Astrocyte (in vitro differentiated cells and primary cell): ENCODE measurements around the gene NFATC1. TPM values are rescaled to one million over a fixed set of nuclear protein-coding genes. Genes with fewer than 3 reads are reported as not detected.

Experiments used
- DNase-seq: peaks from one replicate; pipeline ENCODE4 v3.0.0-alpha.2; 2010; ENCODE audit warnings: low read depth
- FAIRE-seq: peaks from 2 replicates; lab custom pipeline; 2011; peaks lifted over from hg19 to GRCh38; lab: Jason Lieb, UNC
- H2AFZ ChIP-seq: 2 replicates; pipeline ENCODE4 v1.6.0; 2012; ENCODE audit warnings: low read depth, low read length, inconsistent platforms
- H3K27ac ChIP-seq: 2 replicates; pipeline ENCODE4 v1.5.1; 2011; ENCODE audit warnings: low read depth, low read length, inconsistent platforms
- H3K27me3 ChIP-seq: 2 replicates; pipeline ENCODE4 v1.6.0; 2011; ENCODE audit warnings: low read length, inconsistent platforms; ENCODE audit not compliant: insufficient read depth
- H3K36me3 ChIP-seq: 2 replicates; pipeline ENCODE4 v1.5.1; 2011; ENCODE audit warnings: low read length, inconsistent platforms; ENCODE audit not compliant: insufficient read depth
- H3K4me1 ChIP-seq: 2 replicates; pipeline ENCODE4 v1.5.1; 2011; ENCODE audit warnings: low read length, inconsistent platforms; ENCODE audit not compliant: insufficient read depth
- H3K4me2 ChIP-seq: 2 replicates; pipeline ENCODE4 v1.6.0; 2012; ENCODE audit warnings: low read length, inconsistent platforms
- H3K4me3 ChIP-seq: 2 replicates; pipeline ENCODE4 v1.5.1; 2011; ENCODE audit warnings: low read depth, mild to moderate bottlenecking, low read length, inconsistent platforms; ENCODE audit not compliant: insufficient read depth
- H3K79me2 ChIP-seq: 2 replicates; pipeline ENCODE4 v1.6.0; 2012; ENCODE audit warnings: mild to moderate bottlenecking, low read length, inconsistent platforms; ENCODE audit not compliant: insufficient read depth
- H3K9ac ChIP-seq: 2 replicates; pipeline ENCODE4 v1.6.0; 2012; ENCODE audit warnings: mild to moderate bottlenecking, low read length, inconsistent platforms
- H3K9me3 ChIP-seq: 2 replicates; pipeline ENCODE4 v1.5.1; 2012; ENCODE audit warnings: low read depth, mild to moderate bottlenecking, low read length, inconsistent platforms; ENCODE audit not compliant: insufficient read depth
- H4K20me1 ChIP-seq: 2 replicates; pipeline ENCODE4 v1.6.0; 2012; ENCODE audit warnings: low read length, inconsistent platforms; ENCODE audit not compliant: insufficient read depth
- H3K27ac Mint-ChIP-seq: one replicate; pipeline ENCODE4 v1.8.0; 2021; ENCODE audit warnings: mild to moderate bottlenecking, mixed read lengths; ENCODE audit not compliant: unreplicated experiment
- H3K27me3 Mint-ChIP-seq: one replicate; pipeline ENCODE4 v1.8.0; 2021; ENCODE audit warnings: low read depth, mixed read lengths; ENCODE audit not compliant: unreplicated experiment
- H3K36me3 Mint-ChIP-seq: one replicate; pipeline ENCODE4 v1.8.0; 2021; ENCODE audit warnings: low read depth, mixed read lengths; ENCODE audit not compliant: unreplicated experiment
- H3K4me1 Mint-ChIP-seq: one replicate; pipeline ENCODE4 v1.8.0; 2021; ENCODE audit warnings: low read depth, mixed read lengths; ENCODE audit not compliant: unreplicated experiment
- H3K4me3 Mint-ChIP-seq: one replicate; pipeline ENCODE4 v1.8.0; 2021; ENCODE audit warnings: mild to moderate bottlenecking, moderate library complexity, mixed read lengths; ENCODE audit not compliant: unreplicated experiment
- H3K9me3 Mint-ChIP-seq: one replicate; pipeline ENCODE4 v1.8.0; 2021; ENCODE audit warnings: mild to moderate bottlenecking, mixed read lengths; ENCODE audit not compliant: unreplicated experiment
- EZH2 ChIP-seq: IDR thresholded peaks from 2 replicates; pipeline ENCODE4 v1.6.1; 2012; ENCODE audit warnings: mild to moderate bottlenecking, low read length, inconsistent platforms; ENCODE audit not compliant: insufficient read depth
- total RNA-seq: library from RNA; stranded (reverse); gene quantifications from 2 replicates; pipeline ENCODE4 v1.2.1, GENCODE V29; 2021
- TF ChIP-seq, protein P1 (sequence below): IDR thresholded peaks from 2 replicates; pipeline ENCODE4 v1.5.1; 2011; ENCODE audit warnings: low read depth, mild to moderate bottlenecking, inconsistent platforms, low read length, moderate library complexity; ENCODE audit not compliant: insufficient read depth

Gene NFATC1
- total RNA-seq, 1 donor from 2014 or later, result 11.0 TPM

DNA sequence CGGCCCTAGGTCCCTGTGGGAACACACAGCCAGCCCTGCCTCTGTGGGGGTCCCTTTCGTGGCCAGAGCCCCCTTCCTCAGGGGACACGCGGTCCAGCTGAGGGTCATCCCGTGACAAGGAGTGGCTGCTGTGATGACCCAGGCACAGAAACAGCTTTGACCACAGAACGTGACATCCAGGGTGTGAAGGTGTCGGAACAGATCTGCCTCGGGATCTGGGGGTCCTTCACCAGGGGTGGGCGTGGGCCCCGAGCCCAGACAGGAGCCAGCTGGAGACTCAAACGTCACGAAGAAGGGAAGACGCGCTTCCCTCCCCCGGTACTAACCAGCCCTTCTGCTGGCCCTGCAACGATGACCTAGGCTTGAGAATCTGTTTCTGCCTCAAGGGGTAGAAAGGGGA lies 75.9 kb downstream of the NFATC1 start:
- Histone ChIP-seq H3K27me3 (peaks cover 6% of the 10 kb centered on the region), H3K4me1 (peaks cover 4% of the 10 kb centered on the region), H3K27ac (no peak overlapping the region), H3K36me3 (no peaks in the 10 kb centered on the region), H2AFZ (no peak overlapping the region), H3K79me2 (no peaks in the 10 kb centered on the region), H3K9me3 (peaks cover 8% of the 10 kb centered on the region), H4K20me1 (no peaks in the 10 kb centered on the region), H3K4me2 (no peak overlapping the region), H3K9ac (no peak overlapping the region), H3K4me3 (no peak overlapping the region)
- Mint-ChIP-seq H3K27me3 (peaks cover 10% of the 10 kb centered on the region), H3K4me3 (no peak overlapping the region), H3K9me3 (peaks cover 2% of the 10 kb centered on the region), H3K27ac (no peak overlapping the region), H3K4me1 (peaks cover 9% of the 10 kb centered on the region), H3K36me3 (peaks cover 9% of the 10 kb centered on the region)
- no peak for TF ChIP-seq EZH2
- TF ChIP-seq, protein P1, sequence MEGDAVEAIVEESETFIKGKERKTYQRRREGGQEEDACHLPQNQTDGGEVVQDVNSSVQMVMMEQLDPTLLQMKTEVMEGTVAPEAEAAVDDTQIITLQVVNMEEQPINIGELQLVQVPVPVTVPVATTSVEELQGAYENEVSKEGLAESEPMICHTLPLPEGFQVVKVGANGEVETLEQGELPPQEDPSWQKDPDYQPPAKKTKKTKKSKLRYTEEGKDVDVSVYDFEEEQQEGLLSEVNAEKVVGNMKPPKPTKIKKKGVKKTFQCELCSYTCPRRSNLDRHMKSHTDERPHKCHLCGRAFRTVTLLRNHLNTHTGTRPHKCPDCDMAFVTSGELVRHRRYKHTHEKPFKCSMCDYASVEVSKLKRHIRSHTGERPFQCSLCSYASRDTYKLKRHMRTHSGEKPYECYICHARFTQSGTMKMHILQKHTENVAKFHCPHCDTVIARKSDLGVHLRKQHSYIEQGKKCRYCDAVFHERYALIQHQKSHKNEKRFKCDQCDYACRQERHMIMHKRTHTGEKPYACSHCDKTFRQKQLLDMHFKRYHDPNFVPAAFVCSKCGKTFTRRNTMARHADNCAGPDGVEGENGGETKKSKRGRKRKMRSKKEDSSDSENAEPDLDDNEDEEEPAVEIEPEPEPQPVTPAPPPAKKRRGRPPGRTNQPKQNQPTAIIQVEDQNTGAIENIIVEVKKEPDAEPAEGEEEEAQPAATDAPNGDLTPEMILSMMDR, result no peak
- FAIRE-seq, result no peak
- no peak for DNase-seq

DNA sequence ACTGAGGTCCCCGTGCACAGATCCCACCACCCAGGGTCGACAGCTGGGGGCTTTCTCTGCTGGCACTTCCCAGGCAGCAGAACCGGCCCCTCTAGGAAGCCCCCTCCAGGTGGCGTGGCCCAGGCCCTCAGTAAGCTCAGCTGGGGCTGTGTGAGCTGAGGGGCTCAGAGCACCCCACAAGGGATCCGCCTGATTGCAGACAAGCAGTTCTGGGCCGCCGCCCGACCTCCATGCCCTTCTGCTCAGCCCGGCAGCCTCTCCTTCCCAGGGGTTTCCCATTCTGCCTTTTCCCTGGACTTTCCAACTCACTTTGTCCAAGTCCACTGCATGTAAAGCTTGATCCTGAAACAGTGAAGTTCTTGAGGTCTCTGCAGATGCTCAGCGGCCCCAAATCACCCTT lies 76.4 kb downstream of the NFATC1 start:
- H3K27me3 ChIP-seq, result peaks cover 6% of the 10 kb centered on the region
- no peak overlapping the region for H3K4me2 ChIP-seq
- Mint-ChIP-seq H3K27me3 (peaks cover 10% of the 10 kb centered on the region), H3K27ac (no peak overlapping the region), H3K4me1 (peaks cover 9% of the 10 kb centered on the region), H3K4me3 (no peak overlapping the region), H3K36me3 (peaks cover 10% of the 10 kb centered on the region), H3K9me3 (peaks cover 4% of the 10 kb centered on the region)
- no peaks in the 10 kb centered on the region for H3K36me3 ChIP-seq
- FAIRE-seq (no peak), DNase-seq (no peak)
- H3K27ac ChIP-seq, result no peak overlapping the region
- no peak overlapping the region for H3K9ac ChIP-seq
- TF ChIP-seq EZH2, result no peak
- TF ChIP-seq, protein P1, result no peak
- no peak overlapping the region for H3K4me3 ChIP-seq
- peaks cover 8% of the 10 kb centered on the region for H3K9me3 ChIP-seq
- H4K20me1 ChIP-seq, result no peaks in the 10 kb centered on the region
- no peaks in the 10 kb centered on the region for H3K79me2 ChIP-seq
- H3K4me1 ChIP-seq, result peaks cover 4% of the 10 kb centered on the region
- H2AFZ ChIP-seq, result no peak overlapping the region

DNA sequence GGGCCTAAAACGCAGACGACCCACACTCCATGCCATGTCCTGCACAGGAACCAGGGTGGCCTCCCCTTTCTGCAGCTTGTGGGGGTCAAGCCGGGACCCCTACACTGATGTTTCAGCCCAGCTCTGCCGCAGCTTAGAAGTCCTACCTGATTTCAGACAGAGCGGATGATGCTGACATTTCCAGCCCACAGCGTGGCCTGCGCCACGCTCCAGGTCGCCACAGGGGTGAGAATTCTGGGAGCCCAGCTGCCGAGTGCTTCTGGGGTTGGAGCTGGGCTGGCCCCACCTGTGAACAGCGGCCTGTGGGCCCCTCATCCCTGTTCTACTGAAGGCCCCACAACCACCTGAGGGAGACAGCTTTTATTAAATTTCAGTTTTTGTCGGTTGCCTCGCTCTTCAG lies 77.2 kb downstream of the NFATC1 start:
- Histone ChIP-seq H3K4me2 (no peak overlapping the region), H3K9me3 (peaks cover 8% of the 10 kb centered on the region), H3K27me3 (peaks cover 6% of the 10 kb centered on the region), H3K79me2 (no peaks in the 10 kb centered on the region), H3K27ac (no peak overlapping the region), H4K20me1 (no peaks in the 10 kb centered on the region), H3K9ac (no peak overlapping the region), H2AFZ (no peak overlapping the region), H3K36me3 (no peaks in the 10 kb centered on the region), H3K4me3 (no peak overlapping the region), H3K4me1 (peaks cover 4% of the 10 kb centered on the region)
- Mint-ChIP-seq H3K36me3 (peaks cover 10% of the 10 kb centered on the region), H3K27me3 (peaks cover 10% of the 10 kb centered on the region), H3K4me1 (peaks cover 9% of the 10 kb centered on the region), H3K27ac (no peak overlapping the region), H3K4me3 (no peak overlapping the region), H3K9me3 (peaks cover 4% of the 10 kb centered on the region)
- FAIRE-seq, result no peak
- TF ChIP-seq EZH2, result no peak
- TF ChIP-seq, protein P1, result no peak
- no peak for DNase-seq
